ENCODE measurements around the gene EIF5.

The EIF5 gene

GRCh38 chr14:103385929-103386712 lies 52.1 kb downstream of the EIF5 start:
- ChIA-PET POLR2A (interaction anchor here (1.7 kb wide), 1 partner anchor 52 kb away, joined by 8 read pairs; the partner anchor contains the start of gene EIF5), CTCF (interaction anchor here (0.5 to 1.2 kb wide), 3 partner anchors 59 to 1231 kb away, joined by 3 to 4 read pairs (median 3); no protein-coding TSS in a partner anchor)
- Histone ChIP-seq H3K4me1 (ENCODE audit: control insufficient read depth, insufficient read depth, low read length) (0 out of 2 replicates have a peak, but pooled peaks cover 2% of the 10 kb centered on the region), H3K4me3 (ENCODE audit: low read depth, low read length) (peak overlapping the region; percentile 97), H3K9me3 (ENCODE audit: control insufficient read depth, insufficient read depth, low read depth, low read length) (no peaks in the 10 kb centered on the region), H3K27ac (ENCODE audit: extremely low read depth, low read depth, low read length) (peak overlapping the region; percentile 92), H3K36me3 (ENCODE audit: control insufficient read depth in 2 of 2, insufficient read depth in 1 of 2, low read length in 2 of 2) (no peaks in the 10 kb centered on the region)
- no peak for TF ChIP-seq ZNF404 (tag by site-specific recombination; IDR thresholded peaks at IDR 0.05)
- TF ChIP-seq MEIS1 (CRISPR knock-in tag; IDR thresholded peaks at IDR 0.05; ENCODE audit: borderline replicate concordance): no peak
- peak; percentile 20; the same call in 1 of the 2 replicates for TF ChIP-seq ZNF2 (tag by site-specific recombination; IDR thresholded peaks at IDR 0.05)
- no peak for TF ChIP-seq ZNF221 (tag by site-specific recombination; IDR thresholded peaks at IDR 0.05; ENCODE audit: borderline replicate concordance)
- no peak for TF ChIP-seq PBX3 (CRISPR knock-in tag; IDR thresholded peaks at IDR 0.05)
- no peak for TF ChIP-seq ZNF830 (tag by site-specific recombination; IDR thresholded peaks at IDR 0.05; ENCODE audit: low read depth)
- TF ChIP-seq ZNF155 (tag by site-specific recombination; IDR thresholded peaks at IDR 0.05): no peak
- no peak for TF ChIP-seq ZNF16 (tag by site-specific recombination; IDR thresholded peaks at IDR 0.05; ENCODE audit: low read depth)
- no peak for TF ChIP-seq ZNF707 (tag by site-specific recombination; IDR thresholded peaks at IDR 0.05)
- TF ChIP-seq ZBTB20 (tag by site-specific recombination; IDR thresholded peaks at IDR 0.05): peak; percentile 54
- peak; percentile 57 for TF ChIP-seq ZNF341 (tag by site-specific recombination; IDR thresholded peaks at IDR 0.05; ENCODE audit: low read depth)
- no peak for TF ChIP-seq SETDB1 (IDR thresholded peaks at IDR 0.05; ENCODE audit: insufficient read length, low read length)
- no peak for TF ChIP-seq SP7 (tag by site-specific recombination; IDR thresholded peaks at IDR 0.05)
- no peak for TF ChIP-seq HIC1 (tag by site-specific recombination; IDR thresholded peaks at IDR 0.05)
- no peak for TF ChIP-seq ZNF510 (tag by site-specific recombination; IDR thresholded peaks at IDR 0.05; ENCODE audit: insufficient replicate concordance)
- no peak for TF ChIP-seq ZSCAN30 (tag by site-specific recombination; IDR thresholded peaks at IDR 0.05)
- TF ChIP-seq ZNF600 (tag by site-specific recombination; IDR thresholded peaks at IDR 0.05): peak; percentile 98
- TF ChIP-seq ZNF426 (tag by site-specific recombination; IDR thresholded peaks at IDR 0.05): no peak
- TF ChIP-seq, protein P1, sequence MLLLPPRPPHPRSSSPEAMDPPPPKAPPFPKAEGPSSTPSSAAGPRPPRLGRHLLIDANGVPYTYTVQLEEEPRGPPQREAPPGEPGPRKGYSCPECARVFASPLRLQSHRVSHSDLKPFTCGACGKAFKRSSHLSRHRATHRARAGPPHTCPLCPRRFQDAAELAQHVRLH (tag by site-specific recombination; IDR thresholded peaks at IDR 0.05): no peak
- TF ChIP-seq ZNF335 (tag by site-specific recombination; conservative IDR thresholded peaks at IDR 0.05): peak; percentile 69
- TF ChIP-seq, protein P2, sequence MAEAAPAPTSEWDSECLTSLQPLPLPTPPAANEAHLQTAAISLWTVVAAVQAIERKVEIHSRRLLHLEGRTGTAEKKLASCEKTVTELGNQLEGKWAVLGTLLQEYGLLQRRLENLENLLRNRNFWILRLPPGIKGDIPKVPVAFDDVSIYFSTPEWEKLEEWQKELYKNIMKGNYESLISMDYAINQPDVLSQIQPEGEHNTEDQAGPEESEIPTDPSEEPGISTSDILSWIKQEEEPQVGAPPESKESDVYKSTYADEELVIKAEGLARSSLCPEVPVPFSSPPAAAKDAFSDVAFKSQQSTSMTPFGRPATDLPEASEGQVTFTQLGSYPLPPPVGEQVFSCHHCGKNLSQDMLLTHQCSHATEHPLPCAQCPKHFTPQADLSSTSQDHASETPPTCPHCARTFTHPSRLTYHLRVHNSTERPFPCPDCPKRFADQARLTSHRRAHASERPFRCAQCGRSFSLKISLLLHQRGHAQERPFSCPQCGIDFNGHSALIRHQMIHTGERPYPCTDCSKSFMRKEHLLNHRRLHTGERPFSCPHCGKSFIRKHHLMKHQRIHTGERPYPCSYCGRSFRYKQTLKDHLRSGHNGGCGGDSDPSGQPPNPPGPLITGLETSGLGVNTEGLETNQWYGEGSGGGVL (tag by site-specific recombination; IDR thresholded peaks at IDR 0.05): no peak
- TF ChIP-seq MZF1 (tag by site-specific recombination; IDR thresholded peaks at IDR 0.05; ENCODE audit: borderline replicate concordance): no peak
- TF ChIP-seq SP2 (tag by site-specific recombination; IDR thresholded peaks at IDR 0.05): no peak; the same call in 1 of the 2 replicates
- no peak for TF ChIP-seq ZNF76 (tag by site-specific recombination; IDR thresholded peaks at IDR 0.05; ENCODE audit: borderline replicate concordance, low read depth)
- TF ChIP-seq ZEB2 (tag by site-specific recombination; IDR thresholded peaks at IDR 0.05): peak; percentile 44
- no peak for TF ChIP-seq HOXA7 (CRISPR knock-in tag; IDR thresholded peaks at IDR 0.05; ENCODE audit: borderline replicate concordance)
- no peak for TF ChIP-seq ZNF624 (tag by site-specific recombination; IDR thresholded peaks at IDR 0.05)
- TF ChIP-seq, protein P3, sequence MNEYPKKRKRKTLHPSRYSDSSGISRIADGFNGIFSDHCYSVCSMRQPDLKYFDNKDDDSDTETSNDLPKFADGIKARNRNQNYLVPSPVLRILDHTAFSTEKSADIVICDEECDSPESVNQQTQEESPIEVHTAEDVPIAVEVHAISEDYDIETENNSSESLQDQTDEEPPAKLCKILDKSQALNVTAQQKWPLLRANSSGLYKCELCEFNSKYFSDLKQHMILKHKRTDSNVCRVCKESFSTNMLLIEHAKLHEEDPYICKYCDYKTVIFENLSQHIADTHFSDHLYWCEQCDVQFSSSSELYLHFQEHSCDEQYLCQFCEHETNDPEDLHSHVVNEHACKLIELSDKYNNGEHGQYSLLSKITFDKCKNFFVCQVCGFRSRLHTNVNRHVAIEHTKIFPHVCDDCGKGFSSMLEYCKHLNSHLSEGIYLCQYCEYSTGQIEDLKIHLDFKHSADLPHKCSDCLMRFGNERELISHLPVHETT (tag by site-specific recombination; IDR thresholded peaks at IDR 0.05): no peak
- no peak for TF ChIP-seq ZSCAN5A (tag by site-specific recombination; IDR thresholded peaks at IDR 0.05)
